Trophoblast cell (in vitro differentiated cells and primary cell): Measurements from ENCODE around the gene MUC5AC.
"Not testable (repeated sequence)": the region's sequence is repeated elsewhere in the genome, so short reads cannot be mapped to it uniquely, and the experiment has no call there.

Experiments used
- DNase-seq, 2 donors: peaks; one replicate each; pipeline ENCODE4 v3.0.0-alpha.2; 2016
- H2AFZ ChIP-seq: 2 replicates; pipeline ENCODE4 v1.6.1; 2013; ENCODE audit warnings: low read length, moderate library complexity, mild to moderate bottlenecking; ENCODE audit not compliant: insufficient read depth, poor library complexity
- H2AK5ac ChIP-seq: 2 replicates; pipeline ENCODE4 v1.6.1; 2013; ENCODE audit warnings: mild to moderate bottlenecking, low read length
- H2BK120ac ChIP-seq: 2 replicates; pipeline ENCODE4 v1.6.1; 2013; ENCODE audit warnings: low read length, mild to moderate bottlenecking, moderate library complexity; ENCODE audit not compliant: insufficient read depth, poor library complexity
- H2BK12ac ChIP-seq: 2 replicates; pipeline ENCODE4 v1.6.1; 2013; ENCODE audit warnings: mild to moderate bottlenecking, low read length, moderate library complexity
- H2BK5ac ChIP-seq: 2 replicates; pipeline ENCODE4 v1.6.1; 2013; ENCODE audit warnings: low read length, low read depth, moderate library complexity, mild to moderate bottlenecking; ENCODE audit not compliant: poor library complexity
- H3K14ac ChIP-seq: 2 replicates; pipeline ENCODE4 v1.6.1; 2013; ENCODE audit warnings: mild to moderate bottlenecking, low read length
- H3K18ac ChIP-seq: 2 replicates; pipeline ENCODE4 v1.6.1; 2013; ENCODE audit warnings: mild to moderate bottlenecking, low read length
- H3K23ac ChIP-seq: 2 replicates; pipeline ENCODE4 v1.6.1; 2013; ENCODE audit warnings: low read length
- H3K27ac ChIP-seq: 2 replicates; pipeline ENCODE4 v1.5.1; 2013; ENCODE audit warnings: low read depth, mild to moderate bottlenecking, inconsistent platforms, low read length, moderate library complexity
- H3K27me3 ChIP-seq: 2 replicates; pipeline ENCODE4 v1.6.1; 2013; ENCODE audit warnings: inconsistent platforms, mild to moderate bottlenecking, low read length, moderate library complexity; ENCODE audit not compliant: insufficient read depth
- H3K36me3 ChIP-seq, 2 experiments: 1 replicate in 1 of 2; 2 replicates in 1 of 2; pipeline ENCODE4 v1.6.1; 2013; ENCODE audit warnings: low read length in 2 of 2, mild to moderate bottlenecking in 2 of 2, moderate library complexity in 1 of 2; ENCODE audit not compliant: insufficient read depth in 2 of 2, control insufficient read depth in 1 of 2
- H3K4ac ChIP-seq: 2 replicates; pipeline ENCODE4 v1.6.1; 2013; ENCODE audit warnings: low read depth, mild to moderate bottlenecking, low read length, moderate library complexity
- H3K4me1 ChIP-seq, 2 experiments: 1 replicate in 1 of 2; 2 replicates in 1 of 2; pipeline ENCODE4 v1.6.1; 2013; ENCODE audit warnings: low read length in 2 of 2, mild to moderate bottlenecking in 2 of 2, moderate library complexity in 1 of 2; ENCODE audit not compliant: insufficient read depth in 2 of 2, control insufficient read depth in 1 of 2
- H3K4me2 ChIP-seq: 2 replicates; pipeline ENCODE4 v1.6.1; 2013; ENCODE audit warnings: inconsistent platforms, mild to moderate bottlenecking, low read length, moderate library complexity
- H3K4me3 ChIP-seq: 2 replicates; pipeline ENCODE4 v1.5.1; 2013; ENCODE audit warnings: mild to moderate bottlenecking, low read depth, low read length, inconsistent platforms
- H3K79me1 ChIP-seq: one replicate; pipeline ENCODE4 v1.6.1; 2013; ENCODE audit warnings: low read length
- H3K79me2 ChIP-seq: 2 replicates; pipeline ENCODE4 v1.6.1; 2013; ENCODE audit warnings: low read length, mild to moderate bottlenecking; ENCODE audit not compliant: control insufficient read depth, insufficient read depth, poor library complexity
- H3K9ac ChIP-seq: 2 replicates; pipeline ENCODE4 v1.6.1; 2013; ENCODE audit warnings: mild to moderate bottlenecking, low read length
- H3K9me3 ChIP-seq: 2 replicates; pipeline ENCODE4 v1.6.1; 2013; ENCODE audit warnings: low read depth, mild to moderate bottlenecking, control low read depth, inconsistent platforms, low read length; ENCODE audit not compliant: insufficient read depth
- H4K12ac ChIP-seq: 2 replicates; pipeline ENCODE4 v1.6.1; 2013; ENCODE audit warnings: low read depth, mild to moderate bottlenecking, low read length, moderate library complexity
- H4K8ac ChIP-seq: 2 replicates; pipeline ENCODE4 v1.6.1; 2013; ENCODE audit warnings: low read depth, mild to moderate bottlenecking, low read length, moderate library complexity
- H4K91ac ChIP-seq: one replicate; pipeline ENCODE4 v1.6.1; 2013; ENCODE audit warnings: low read depth, mild to moderate bottlenecking, low read length, moderate library complexity
- WGBS: extraction: QIAGEN DNeasy Blood & Tissue Kit; methylation state at CpG from one replicate; pipeline ENCODE4 v1.1.7; 2013; ENCODE audit warnings: missing lambda C conversion rate; ENCODE audit not compliant: insufficient read length, insufficient coverage; ENCODE audit errors: extremely low coverage; 5-methylcytosine and 5-hydroxymethylcytosine counted together

MUC5AC gene

GRCh38 chr11:1244557-1244956, 86.8 kb downstream of the MUC5AC start:
- not testable (repeated sequence) for H2BK5ac ChIP-seq

DNA sequence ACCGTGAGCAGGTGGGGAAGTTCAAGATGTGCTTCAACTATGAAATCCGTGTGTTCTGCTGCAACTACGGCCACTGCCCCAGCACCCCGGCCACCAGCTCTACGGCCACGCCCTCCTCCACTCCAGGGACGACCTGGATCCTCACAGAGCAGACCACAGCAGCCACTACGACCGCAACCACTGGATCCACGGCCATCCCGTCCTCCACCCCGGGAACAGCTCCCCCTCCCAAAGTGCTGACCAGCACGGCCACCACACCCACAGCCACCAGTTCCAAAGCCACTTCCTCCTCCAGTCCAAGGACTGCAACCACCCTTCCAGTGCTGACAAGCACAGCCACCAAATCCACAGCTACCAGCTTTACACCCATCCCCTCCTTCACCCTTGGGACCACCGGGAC, 88.0 kb downstream of the MUC5AC start:
- H4K8ac ChIP-seq, DNase-seq, H3K14ac ChIP-seq, H2BK120ac ChIP-seq, H3K4me2 ChIP-seq, H3K79me1 ChIP-seq, H3K27ac ChIP-seq, H3K4me1 ChIP-seq, H3K23ac ChIP-seq, H3K18ac ChIP-seq, H4K12ac ChIP-seq, H3K4me3 ChIP-seq, H4K91ac ChIP-seq, H2BK12ac ChIP-seq, H2AFZ ChIP-seq, H3K9ac ChIP-seq, H3K36me3 ChIP-seq, H3K79me2 ChIP-seq, H2BK5ac ChIP-seq, H2AK5ac ChIP-seq, H3K27me3 ChIP-seq, H3K4ac ChIP-seq: not testable (repeated sequence)
- no CpG with 5 or more reads among the region's 14 CpGs for WGBS
- H3K9me3 ChIP-seq, result peaks cover 50% of the 10 kb centered on the region

More at GRCh38 chr11:1244557-1244956, 86.8 kb downstream of the MUC5AC start:
- not testable (repeated sequence) for H4K12ac ChIP-seq, H3K4ac ChIP-seq, H3K27me3 ChIP-seq, H3K79me2 ChIP-seq, H3K18ac ChIP-seq, H4K91ac ChIP-seq, H2BK120ac ChIP-seq, H3K14ac ChIP-seq, H3K27ac ChIP-seq, DNase-seq, H2AK5ac ChIP-seq, H3K4me2 ChIP-seq, H3K23ac ChIP-seq, H3K79me1 ChIP-seq, H3K36me3 ChIP-seq, H3K9ac ChIP-seq, H3K4me3 ChIP-seq, H3K4me1 ChIP-seq, H4K8ac ChIP-seq, H2AFZ ChIP-seq, H2BK12ac ChIP-seq
- WGBS, result no CpG with 5 or more reads among the region's 9 CpGs
- peaks cover 58% of the 10 kb centered on the region for H3K9me3 ChIP-seq

- H3K27me3 ChIP-seq, H3K79me2 ChIP-seq, H3K27ac ChIP-seq, H3K18ac ChIP-seq, H3K4me3 ChIP-seq, H4K8ac ChIP-seq, H4K91ac ChIP-seq, H2BK120ac ChIP-seq, H3K23ac ChIP-seq, H2AFZ ChIP-seq, H2BK5ac ChIP-seq, H3K79me1 ChIP-seq, H3K36me3 ChIP-seq, DNase-seq, H3K4me1 ChIP-seq, H4K12ac ChIP-seq, H2BK12ac ChIP-seq, H3K14ac ChIP-seq, H3K9ac ChIP-seq, H3K4me2 ChIP-seq, H2AK5ac ChIP-seq, H3K4ac ChIP-seq: not testable (repeated sequence)
- WGBS, result no CpG with 5 or more reads among the region's 14 CpGs
- H3K9me3 ChIP-seq, result peaks cover 50% of the 10 kb centered on the region
These were observed 88.5 kb downstream of the MUC5AC start for GRCh38 chr11:1246301-1246700.

- H3K23ac ChIP-seq, H3K27me3 ChIP-seq, H4K12ac ChIP-seq, H2AK5ac ChIP-seq, H3K14ac ChIP-seq, H3K4me3 ChIP-seq, H4K8ac ChIP-seq, H2BK5ac ChIP-seq, H3K79me1 ChIP-seq, H2BK12ac ChIP-seq, H2BK120ac ChIP-seq, H2AFZ ChIP-seq, H3K27ac ChIP-seq, H3K4me2 ChIP-seq, H3K4ac ChIP-seq, H3K9ac ChIP-seq, H3K36me3 ChIP-seq, H3K18ac ChIP-seq, H3K79me2 ChIP-seq, DNase-seq, H3K4me1 ChIP-seq, H4K91ac ChIP-seq: not testable (repeated sequence)
- WGBS, result no CpG with 5 or more reads among the region's 14 CpGs
- H3K9me3 ChIP-seq, result peaks cover 50% of the 10 kb centered on the region
These were observed 89.3 kb downstream of the MUC5AC start for GRCh38 chr11:1247026-1247425.
